HG03095 (cell line): ENCODE measurements around the gene TNFRSF14.

Source experiments
- ATAC-seq: cut with Tn5 transposase; IDR thresholded peaks from one replicate; pipeline ENCODE4 v1.9.1; 2021; ENCODE audit warnings: moderate library complexity; ENCODE audit not compliant: unreplicated experiment

TNFRSF14 gene

GRCh38 chr1:2586154-2587070, 30.2 kb downstream of the TNFRSF14 start, which contains the start of gene PRXL2B:
Gene PRXL2B (plus strand): TSS chr1:2586777. CDS start chr1:2586886, 109 bp downstream.
- ATAC-seq: peak; percentile 54

- peak; percentile 1 for ATAC-seq
These were observed 31.1 kb downstream of the TNFRSF14 start for GRCh38 chr1:2587071-2587859.

GRCh38 chr1:2587860-2588571, 31.8 kb downstream of the TNFRSF14 start:
- ATAC-seq: no peak

GRCh38 chr1:2588661-2589430, 32.7 kb downstream of the TNFRSF14 start:
- ATAC-seq: no peak

- no peak for ATAC-seq
These were observed 33.5 kb downstream of the TNFRSF14 start for GRCh38 chr1:2589431-2590232.

GRCh38 chr1:2590233-2591141, 34.3 kb downstream of the TNFRSF14 start:
- no peak for ATAC-seq

GRCh38 chr1:2591233-2591580, 35.0 kb downstream of the TNFRSF14 start:
- ATAC-seq: no peak

GRCh38 chr1:2591581-2592261, 35.5 kb downstream of the TNFRSF14 start:
- ATAC-seq: no peak

- ATAC-seq: no peak
These were observed 36.5 kb downstream of the TNFRSF14 start for GRCh38 chr1:2592672-2593071.

- ATAC-seq: no peak
These were observed 37.2 kb downstream of the TNFRSF14 start for GRCh38 chr1:2593251-2593878.

- ATAC-seq: no peak
These were observed 38.0 kb downstream of the TNFRSF14 start for GRCh38 chr1:2594001-2594640.

GRCh38 chr1:2594641-2595131, 38.5 kb downstream of the TNFRSF14 start:
- ATAC-seq: no peak

GRCh38 chr1:2595261-2595811, 39.2 kb downstream of the TNFRSF14 start:
- ATAC-seq: no peak

- no peak for ATAC-seq
These were observed 39.8 kb downstream of the TNFRSF14 start for GRCh38 chr1:2595812-2596529.

GRCh38 chr1:2596530-2597333, 40.6 kb downstream of the TNFRSF14 start:
- ATAC-seq: no peak
